GM12892 (cell line): ENCODE measurements around the gene PON1.

Source experiments
- POLR2A ChIP-seq: IDR thresholded peaks from 2 replicates; pipeline ENCODE4 v1.6.1; 2011; ENCODE audit warnings: low read depth, low read length, control low read depth
- POLR2AphosphoS5 ChIP-seq: IDR thresholded peaks from 2 replicates; pipeline ENCODE4 v1.6.1; 2011; ENCODE audit warnings: low read depth, low read length, control low read depth
- TAF1 ChIP-seq: IDR thresholded peaks from 2 replicates; pipeline ENCODE4 v1.6.1; 2011; ENCODE audit warnings: low read depth, mild to moderate bottlenecking, control low read depth, low read length, borderline replicate concordance

- no peak for TF ChIP-seq POLR2AphosphoS5
- TF ChIP-seq TAF1, result no peak
- TF ChIP-seq POLR2A, result no peak
Observed at GRCh38 chr7:95324431-95324830, at the start of gene PON1.
